Activated T-helper 1 cell treated with anti-CD3 and anti-CD28 coated beads, Interleukin-12 subunit alpha, Interleukin-12 subunit beta, Interleukin-2, Interleukin-4 antibody, amounts not matched to agents 30 ng/mL and 10 ng/mL and 1 ng/mL, durations not matched to agents 14 hours and 24 hours and 36 hours (primary cell): ENCODE data around the gene ME3. TPM values are rescaled to one million over a fixed set of nuclear protein-coding genes. Genes with fewer than 3 reads are reported as not detected.
"Not testable (repeated sequence)": the region's sequence is repeated elsewhere in the genome, so short reads cannot be mapped to it uniquely, and the experiment has no call there.

ENCODE experiments used
- DNase-seq: peaks from one replicate; pipeline ENCODE4 v3.0.0; 2021; ENCODE audit warnings: low spot score
- H3K27ac Mint-ChIP-seq: one replicate; pipeline ENCODE4 v1.8.0; 2021; ENCODE audit warnings: mild to moderate bottlenecking, mixed read lengths
- H3K27me3 Mint-ChIP-seq: one replicate; pipeline ENCODE4 v1.8.0; 2022; ENCODE audit warnings: mild to moderate bottlenecking, moderate library complexity, mixed read lengths; ENCODE audit not compliant: insufficient read depth
- H3K36me3 Mint-ChIP-seq: one replicate; pipeline ENCODE4 v1.8.0; 2021; ENCODE audit warnings: low read depth, mixed read lengths
- H3K4me1 Mint-ChIP-seq: one replicate; pipeline ENCODE4 v1.8.0; 2021; ENCODE audit warnings: low read depth, mixed read lengths
- H3K4me3 Mint-ChIP-seq: one replicate; pipeline ENCODE4 v1.8.0; 2021; ENCODE audit warnings: mild to moderate bottlenecking, moderate library complexity, mixed read lengths
- H3K9me3 Mint-ChIP-seq: one replicate; pipeline ENCODE4 v1.8.0; 2021; ENCODE audit warnings: mixed read lengths
- intact Hi-C: fragments of 100-400 bp; cut with micrococcal nuclease; formaldehyde crosslinking; loops from one replicate; pipeline ENCODE4 v1.15.1; 2024
- total RNA-seq: library from RNA; stranded (reverse); gene quantifications from 2 replicates; pipeline ENCODE4 v1.2.3, GENCODE V29; 2022

The ME3 gene
- total RNA-seq, 1 donor from 2014 or later = 12.8 TPM

DNA sequence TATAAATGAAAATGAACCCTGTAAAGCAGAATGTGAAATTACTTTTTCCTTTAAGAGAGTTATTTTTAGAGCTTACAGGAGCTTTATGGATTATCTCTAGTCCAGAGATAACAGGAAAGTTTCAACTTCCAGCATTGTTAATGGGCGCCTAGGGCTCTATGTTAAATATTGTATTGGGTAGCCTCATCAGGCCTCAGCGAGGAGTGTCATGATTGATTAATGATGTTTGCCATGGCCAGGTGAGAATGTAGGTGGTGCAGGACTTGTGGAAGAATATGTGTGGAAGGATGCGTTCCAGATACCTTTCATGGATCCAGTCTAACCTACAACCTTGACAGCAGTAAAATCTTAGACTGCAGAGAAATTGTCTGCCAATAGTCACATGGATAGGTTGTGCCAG is 50.6 kb downstream of the ME3 start:
- H3K4me3 Mint-ChIP-seq = no peak overlapping the region
- H3K27me3 Mint-ChIP-seq = peaks cover 16% of the 10 kb centered on the region
- intact Hi-C loops = no loop called here
- H3K36me3 Mint-ChIP-seq = no peaks in the 10 kb centered on the region
- H3K9me3 Mint-ChIP-seq = peaks cover 11% of the 10 kb centered on the region
- DNase-seq = no peak
- no peaks in the 10 kb centered on the region for H3K4me1 Mint-ChIP-seq
- H3K27ac Mint-ChIP-seq = no peak overlapping the region

DNA sequence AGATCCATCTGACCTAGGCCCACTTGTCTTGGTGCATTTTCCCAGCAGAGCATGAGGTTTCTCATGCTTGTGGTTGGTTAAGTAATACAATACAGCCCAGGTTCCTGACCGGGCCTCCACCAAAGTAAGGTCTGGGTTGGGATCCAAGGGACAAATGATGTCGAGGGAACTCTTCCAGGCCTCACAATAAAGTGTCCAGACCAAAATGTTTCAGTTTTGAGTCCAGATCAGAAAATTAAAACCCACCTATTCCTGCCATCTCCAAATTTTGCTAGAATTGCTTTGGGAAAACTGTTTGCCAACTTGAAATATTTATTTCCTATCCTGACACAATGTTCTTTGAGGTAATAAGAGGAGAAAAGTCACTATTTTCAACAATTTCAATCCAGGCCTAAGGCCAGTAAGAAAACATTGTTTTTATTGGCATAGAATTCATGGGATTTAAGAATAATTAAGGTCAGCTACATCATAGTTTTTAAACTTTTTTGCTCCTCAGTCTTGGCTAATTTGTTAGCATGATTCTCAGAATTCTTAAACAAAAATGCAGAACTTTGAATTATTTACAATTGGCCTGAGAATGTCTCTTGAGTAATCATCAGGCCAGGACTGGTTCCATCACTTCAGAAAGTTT is 51.4 kb downstream of the ME3 start:
- Mint-ChIP-seq H3K27me3 (peaks cover 11% of the 10 kb centered on the region), H3K36me3 (no peaks in the 10 kb centered on the region), H3K9me3 (peaks cover 11% of the 10 kb centered on the region), H3K27ac (no peak overlapping the region), H3K4me1 (no peaks in the 10 kb centered on the region), H3K4me3 (no peak overlapping the region)
- no peak for DNase-seq
- intact Hi-C loops = no loop called here

DNA sequence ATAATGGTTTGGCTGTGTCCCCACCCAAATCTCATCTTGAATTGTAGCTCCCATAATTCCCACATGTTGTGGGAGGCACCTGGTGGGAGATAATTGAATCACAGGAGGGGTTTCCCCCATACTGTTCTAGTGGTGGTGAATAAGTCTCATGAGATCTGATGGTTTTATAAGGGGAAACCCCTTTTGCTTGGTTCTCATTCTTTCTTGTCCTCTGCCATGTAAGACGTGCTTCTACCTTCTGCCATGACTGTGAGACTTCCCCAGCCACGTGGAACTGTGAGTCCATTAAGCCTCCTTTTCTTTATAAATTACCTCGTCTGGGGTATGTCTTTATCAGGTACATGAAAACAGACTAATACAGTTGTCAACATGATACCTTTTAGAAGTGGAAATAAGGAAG is 53.0 kb downstream of the ME3 start:
- H3K27ac Mint-ChIP-seq, H3K4me1 Mint-ChIP-seq: not testable (repeated sequence)

DNA sequence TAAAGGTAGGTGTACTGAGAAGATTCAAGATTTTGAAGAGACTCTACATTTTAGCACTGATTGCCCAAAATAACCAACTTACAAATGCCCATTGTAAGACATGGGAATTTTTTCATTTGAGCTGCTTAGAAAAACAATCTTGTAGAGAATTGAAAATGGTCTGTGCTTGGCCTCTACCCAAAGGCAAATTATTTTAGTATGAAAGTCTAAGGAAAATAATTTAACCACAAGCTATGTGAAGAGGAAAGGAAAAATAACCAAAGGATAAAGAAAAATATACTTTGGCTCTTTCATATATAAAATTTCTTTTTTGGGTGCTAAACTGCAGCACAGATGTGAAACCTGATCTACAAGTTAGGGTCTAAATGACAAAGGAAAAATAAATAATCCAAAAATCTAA is 54.9 kb downstream of the ME3 start:
- intact Hi-C loops = no loop called here
- no peaks in the 10 kb centered on the region for H3K4me1 Mint-ChIP-seq
- no peak overlapping the region for H3K4me3 Mint-ChIP-seq
- peaks cover 7% of the 10 kb centered on the region for H3K27me3 Mint-ChIP-seq
- no peaks in the 10 kb centered on the region for H3K36me3 Mint-ChIP-seq
- no peak for DNase-seq
- H3K9me3 Mint-ChIP-seq = peaks cover 31% of the 10 kb centered on the region
- H3K27ac Mint-ChIP-seq = no peak overlapping the region

More for the DNA sequence above, 53.0 kb downstream of the ME3 start:
- peaks cover 24% of the 10 kb centered on the region for H3K9me3 Mint-ChIP-seq
- H3K27me3 Mint-ChIP-seq, H3K4me3 Mint-ChIP-seq, H3K36me3 Mint-ChIP-seq, intact Hi-C loops, DNase-seq: not testable (repeated sequence)

DNA sequence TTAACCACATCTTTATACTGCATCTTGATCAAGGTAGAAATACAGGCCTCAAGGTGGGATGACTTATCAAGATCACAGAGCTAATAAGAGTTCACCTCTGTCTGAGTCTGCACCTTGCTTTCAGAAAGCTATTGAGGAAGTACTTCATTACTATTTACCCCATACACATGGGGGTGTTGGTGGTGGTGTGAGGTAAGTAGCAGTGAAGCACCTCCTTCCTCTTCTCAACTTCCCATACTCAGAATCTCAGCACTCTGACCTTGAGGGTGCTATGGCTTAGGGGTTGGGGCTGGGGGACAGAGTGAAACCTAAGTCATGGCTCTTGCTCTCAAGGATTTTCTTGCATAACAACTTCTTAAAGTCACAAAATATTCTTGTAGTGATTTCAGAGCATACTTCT is 56.9 kb downstream of the ME3 start:
- intact Hi-C loops = no loop called here

DNA sequence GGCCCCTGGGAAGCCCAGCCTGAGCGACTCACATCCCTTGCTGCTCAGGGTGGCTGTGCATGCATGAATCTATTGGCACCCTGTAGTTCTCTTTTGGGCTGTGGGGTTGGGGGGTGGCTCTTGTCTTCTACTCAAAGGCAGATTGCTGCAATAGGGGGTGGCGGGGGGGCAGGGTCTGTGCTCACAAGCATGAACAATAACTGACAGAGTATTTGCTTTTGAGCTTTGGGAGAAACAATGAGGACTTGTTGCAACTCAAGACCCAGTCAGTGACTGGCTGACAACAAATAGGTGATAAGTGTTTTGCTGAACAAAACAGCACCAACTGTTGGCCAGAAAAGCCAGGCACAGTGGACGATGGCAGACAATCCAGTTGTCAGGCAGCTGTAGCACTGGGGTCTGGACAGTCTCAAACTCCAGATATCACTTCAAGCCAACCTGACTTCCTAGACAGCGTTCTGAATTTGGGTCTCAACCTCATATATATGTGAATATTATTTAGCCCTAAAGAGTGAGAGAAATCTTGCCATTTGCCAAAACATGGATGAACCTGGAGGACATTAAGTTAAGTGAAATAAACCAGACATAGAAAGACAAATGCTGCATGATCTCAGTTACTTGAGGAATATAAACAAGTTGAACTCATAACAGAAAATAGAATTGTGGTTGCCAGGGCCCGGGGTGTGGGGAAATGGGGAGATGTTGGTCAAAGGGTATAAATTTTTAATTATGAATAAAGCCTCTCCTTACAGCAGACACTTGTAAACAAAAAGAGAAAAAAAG is 61.7 kb downstream of the ME3 start:
- no peak for DNase-seq
- Mint-ChIP-seq H3K27ac (no peak overlapping the region), H3K27me3 (peaks cover 6% of the 10 kb centered on the region), H3K36me3 (no peaks in the 10 kb centered on the region), H3K9me3 (peaks cover 18% of the 10 kb centered on the region), H3K4me1 (peaks cover 28% of the 10 kb centered on the region), H3K4me3 (no peak overlapping the region)
- intact Hi-C loops = no loop called here

More for the DNA sequence above, 56.9 kb downstream of the ME3 start:
- H3K4me3 Mint-ChIP-seq = no peak overlapping the region
- DNase-seq = no peak
- no peaks in the 10 kb centered on the region for H3K4me1 Mint-ChIP-seq
- H3K9me3 Mint-ChIP-seq = peaks cover 31% of the 10 kb centered on the region
- no peaks in the 10 kb centered on the region for H3K36me3 Mint-ChIP-seq
- no peak overlapping the region for H3K27ac Mint-ChIP-seq
- H3K27me3 Mint-ChIP-seq = peaks cover 6% of the 10 kb centered on the region

DNA sequence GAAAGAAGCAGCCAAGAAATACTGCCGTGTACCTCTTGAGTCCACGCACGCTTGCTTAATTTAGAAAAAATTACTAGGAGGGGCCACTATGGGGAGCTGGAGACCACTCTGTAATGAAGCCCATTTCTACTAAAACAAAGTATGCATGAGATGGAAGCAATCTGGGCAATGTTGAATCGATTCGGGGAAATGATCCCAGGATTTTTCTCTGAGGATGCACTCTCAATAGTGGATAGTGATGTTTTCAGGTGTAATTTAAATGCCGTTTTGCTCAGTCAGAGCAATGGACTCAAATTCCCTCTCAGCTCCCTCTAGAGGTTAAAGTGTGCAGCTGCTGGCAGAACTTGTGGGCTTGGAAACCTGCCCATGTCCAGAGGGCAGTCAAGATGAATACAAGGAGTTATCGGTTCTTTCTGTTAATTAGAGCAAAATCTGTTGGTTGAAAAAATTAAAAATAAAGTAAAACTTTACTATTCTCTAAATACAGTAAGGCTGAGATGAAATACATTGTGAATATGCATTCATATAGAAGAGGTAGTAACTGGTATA is 64.1 kb downstream of the ME3 start:
- intact Hi-C loops = loop anchor here (1.0 to 2.0 kb wide), 6 partner anchors 16 to 754 kb away; no protein-coding TSS in a partner anchor
- H3K36me3 Mint-ChIP-seq = no peaks in the 10 kb centered on the region
- peak; percentile 22 for DNase-seq

DNA sequence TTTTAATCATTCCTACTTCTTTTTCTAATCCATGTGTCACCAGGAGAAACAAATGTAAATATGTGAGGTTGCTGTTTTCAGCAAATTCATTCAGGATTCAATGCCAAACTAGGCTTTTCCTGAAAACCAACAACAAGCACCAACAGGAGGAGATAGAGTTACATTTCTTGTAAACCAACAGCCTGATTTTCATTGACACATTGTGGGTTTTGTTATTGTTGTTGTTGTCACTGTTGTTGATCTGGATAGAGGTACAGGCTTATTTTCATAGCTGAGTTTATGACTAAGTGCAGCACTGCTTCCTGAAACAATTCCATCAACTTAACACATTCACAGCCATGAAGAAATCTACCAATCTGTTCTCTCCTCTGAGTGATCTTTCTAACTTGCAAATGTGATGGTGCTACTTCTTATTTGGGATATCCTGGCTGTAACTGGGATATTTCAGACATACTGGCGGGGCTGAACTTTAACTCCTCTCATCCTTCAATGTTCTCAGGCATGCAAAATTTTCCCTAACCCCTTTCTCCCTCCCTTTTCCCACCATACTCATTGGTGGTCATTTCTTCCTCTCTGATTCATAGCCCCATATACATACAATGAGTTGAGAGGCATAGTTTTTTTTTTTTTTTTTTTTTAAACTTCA is 65.5 kb downstream of the ME3 start:
- Mint-ChIP-seq H3K27ac (peak overlapping the region; percentile 4), H3K27me3 (no peaks in the 10 kb centered on the region), H3K4me3 (no peak overlapping the region), H3K4me1 (peaks cover 30% of the 10 kb centered on the region), H3K36me3 (no peaks in the 10 kb centered on the region), H3K9me3 (peaks cover 4% of the 10 kb centered on the region)
- intact Hi-C loops = no loop called here
- DNase-seq = no peak

More for the DNA sequence above, 64.1 kb downstream of the ME3 start:
- peaks cover 30% of the 10 kb centered on the region for H3K4me1 Mint-ChIP-seq
- peaks cover 3% of the 10 kb centered on the region for H3K9me3 Mint-ChIP-seq
- no peak overlapping the region for H3K4me3 Mint-ChIP-seq
- no peak overlapping the region for H3K27ac Mint-ChIP-seq
- peaks cover 3% of the 10 kb centered on the region for H3K27me3 Mint-ChIP-seq

DNA sequence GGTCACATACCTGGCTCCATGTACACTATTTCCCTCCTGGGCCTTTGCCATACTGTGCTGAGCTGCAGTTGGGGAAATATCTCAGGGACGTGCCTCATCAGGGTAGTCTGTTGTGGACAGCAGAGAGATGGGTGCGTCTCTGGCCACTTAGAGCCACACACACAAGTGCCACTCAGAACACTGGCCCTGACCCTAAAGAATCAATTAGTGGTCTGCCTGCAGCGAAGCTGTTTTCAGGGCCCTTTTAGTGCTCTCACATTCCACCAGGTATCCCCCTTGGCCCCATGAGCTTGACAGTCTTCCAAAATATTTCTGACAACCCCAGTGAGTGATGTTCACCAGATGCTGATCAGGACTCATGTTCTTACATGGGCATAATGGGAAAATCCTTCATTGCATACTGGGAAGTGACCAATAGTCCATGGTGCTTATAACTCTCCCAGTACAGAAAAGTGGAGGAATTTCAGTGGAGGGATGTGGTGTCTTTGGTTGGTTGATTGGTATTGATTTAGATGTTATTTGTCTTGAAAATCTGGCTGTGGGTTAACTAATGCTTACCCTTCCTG is 66.1 kb downstream of the ME3 start:
- Mint-ChIP-seq H3K27ac (no peak overlapping the region), H3K4me1 (peaks cover 30% of the 10 kb centered on the region), H3K9me3 (peaks cover 4% of the 10 kb centered on the region), H3K4me3 (no peak overlapping the region), H3K27me3 (no peaks in the 10 kb centered on the region), H3K36me3 (no peaks in the 10 kb centered on the region)
- no peak for DNase-seq
- intact Hi-C loops = no loop called here

DNA sequence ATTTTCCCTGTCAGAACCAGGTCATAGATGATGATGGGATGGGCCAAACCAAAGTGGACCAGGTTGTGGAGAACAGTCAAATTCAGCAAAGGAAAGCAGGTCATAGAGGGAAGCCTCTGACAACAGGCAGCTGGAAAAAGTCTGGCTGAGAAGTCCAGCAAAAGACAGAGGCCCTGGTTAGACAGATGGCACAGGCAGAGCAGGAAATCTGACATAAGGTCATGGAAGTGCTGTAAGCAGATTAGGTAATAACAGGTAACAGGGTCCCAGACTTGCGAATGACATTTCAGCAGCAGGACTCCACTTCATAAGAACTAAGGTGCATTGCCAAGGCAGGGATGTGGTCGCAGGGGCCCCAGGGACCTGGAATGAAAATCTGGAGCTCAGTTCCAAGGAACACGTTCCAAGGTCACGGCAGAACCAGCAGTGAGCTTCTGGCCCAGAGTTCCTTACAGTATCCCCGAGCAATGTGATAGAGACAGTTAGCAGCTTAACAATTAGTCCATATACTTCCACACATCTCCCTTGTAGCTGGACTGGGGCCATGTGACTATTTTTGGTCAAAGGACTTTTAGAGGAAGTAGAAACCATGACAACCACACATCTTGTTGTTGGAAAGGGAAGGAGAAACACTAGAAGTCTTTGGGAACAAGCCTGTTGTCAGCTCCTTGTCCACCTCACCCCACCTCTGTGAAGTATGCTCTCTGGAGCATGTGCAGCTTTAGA is 75.4 kb downstream of the ME3 start:
- peaks cover 37% of the 10 kb centered on the region for H3K4me1 Mint-ChIP-seq
- peaks cover 8% of the 10 kb centered on the region for H3K36me3 Mint-ChIP-seq
- H3K27me3 Mint-ChIP-seq = no peaks in the 10 kb centered on the region
- H3K27ac Mint-ChIP-seq = no peak overlapping the region
- peaks cover 18% of the 10 kb centered on the region for H3K9me3 Mint-ChIP-seq
- DNase-seq = no peak
- H3K4me3 Mint-ChIP-seq = no peak overlapping the region
- intact Hi-C loops = no loop called here

DNA sequence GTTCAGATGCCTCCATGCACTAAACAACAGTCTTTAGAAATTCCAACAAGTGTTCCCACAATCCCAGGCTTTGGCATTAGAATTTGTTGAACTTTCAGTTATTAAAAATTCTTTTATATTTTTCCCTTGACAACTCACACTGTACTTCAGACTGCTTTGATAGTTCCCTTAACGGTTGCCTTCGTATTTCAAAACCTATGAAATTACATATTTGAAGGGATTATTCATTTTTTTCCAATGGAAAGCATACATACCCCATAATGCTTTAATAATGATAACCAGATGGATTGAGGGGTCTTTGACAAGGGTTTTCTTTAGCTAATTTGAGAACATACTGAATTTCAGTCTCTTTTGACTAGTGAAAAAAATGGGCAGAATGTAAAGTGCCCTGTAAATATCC is 76.5 kb downstream of the ME3 start:
- Mint-ChIP-seq H3K36me3 (peaks cover 12% of the 10 kb centered on the region), H3K27me3 (no peaks in the 10 kb centered on the region), H3K9me3 (peaks cover 22% of the 10 kb centered on the region), H3K4me3 (no peak overlapping the region), H3K4me1 (peaks cover 47% of the 10 kb centered on the region), H3K27ac (no peak overlapping the region)
- no peak for DNase-seq
- intact Hi-C loops = no loop called here

DNA sequence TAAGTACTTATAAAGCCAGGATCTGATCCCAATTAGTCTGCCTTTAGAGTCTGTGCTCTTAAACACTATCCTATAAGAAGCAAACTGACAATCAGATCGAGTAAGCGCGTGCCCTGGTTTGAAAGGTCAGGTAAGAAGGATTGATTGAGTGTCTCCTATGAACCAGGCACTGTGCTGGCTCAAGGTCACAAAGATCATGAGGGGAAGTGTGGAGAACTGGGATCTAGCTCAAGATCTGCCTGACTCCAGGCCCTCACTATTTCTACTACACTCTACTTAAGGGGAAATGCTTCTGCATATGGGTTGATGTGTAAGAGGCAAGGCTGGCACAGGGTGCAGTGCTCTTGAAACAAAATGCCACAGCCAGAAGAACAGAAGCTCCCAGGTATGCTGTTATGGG is 77.0 kb downstream of the ME3 start:
- DNase-seq = no peak
- H3K9me3 Mint-ChIP-seq = peaks cover 22% of the 10 kb centered on the region
- H3K27ac Mint-ChIP-seq = no peak overlapping the region
- intact Hi-C loops = no loop called here
- no peaks in the 10 kb centered on the region for H3K27me3 Mint-ChIP-seq
- no peak overlapping the region for H3K4me3 Mint-ChIP-seq
- H3K4me1 Mint-ChIP-seq = peaks cover 51% of the 10 kb centered on the region
- H3K36me3 Mint-ChIP-seq = peaks cover 15% of the 10 kb centered on the region
